Psoas muscle (tissue), 8 donors: Measurements from ENCODE around the gene IQSEC1. TPM values are rescaled to one million over a fixed set of nuclear protein-coding genes. Genes with fewer than 3 reads are reported as not detected.

Experiments used
- ATAC-seq, 4 donors: fragments of 200-7000 bp; cut with Tn5 transposase; one replicate each; pipeline ENCODE4 v1.9.1; 2020; ENCODE audit warnings: moderate library complexity in 3 of 4, mild to moderate bottlenecking in 2 of 4
- DNase-seq, 2 donors: peaks; one replicate each; pipeline ENCODE4 v3.0.0-alpha.2; 2020
- H3K27ac ChIP-seq: fragments of 200-600 bp; one replicate; pipeline ENCODE4 v1.8.0; 2022
- H3K27me3 ChIP-seq, 3 donors: fragments of 200-600 bp in 1 of 3; one replicate each; pipeline versions ENCODE4 v1.6.1 to v1.8.0; 2013 to 2022; ENCODE audit warnings: low read length in 2 of 3, mild to moderate bottlenecking in 2 of 3, moderate library complexity in 1 of 3; ENCODE audit not compliant: insufficient read depth in 3 of 3
- H3K36me3 ChIP-seq, 2 donors: fragments of 200-600 bp in 1 of 2; one replicate each; pipeline versions ENCODE4 v1.6.1 to v1.8.0; 2013 to 2022; ENCODE audit warnings: low read depth in 1 of 2, mild to moderate bottlenecking in 1 of 2, moderate library complexity in 1 of 2; ENCODE audit not compliant: insufficient read depth in 1 of 2
- H3K4me1 ChIP-seq: fragments of 200-600 bp; one replicate; pipeline ENCODE4 v1.8.0; 2022
- H3K4me3 ChIP-seq: fragments of 200-600 bp; one replicate; pipeline ENCODE4 v1.8.0; 2022; ENCODE audit warnings: mild to moderate bottlenecking
- H3K9me3 ChIP-seq: fragments of 200-600 bp; one replicate; pipeline ENCODE4 v1.8.0; 2022
- CTCF ChIP-seq: fragments of 200-600 bp; IDR thresholded peaks from one replicate; pipeline ENCODE4 v1.8.0; 2022; ENCODE audit warnings: antibody characterized with exemption
- WGBS, 3 donors: extraction: QIAGEN DNeasy Blood & Tissue Kit; methylation state at CpG; one replicate each; pipeline versions ENCODE4 v1.1.6 to v1.1.7; 2013; 5-methylcytosine and 5-hydroxymethylcytosine counted together
- intact Hi-C, 2 donors: fragments of 100-400 bp; cut with DNase I; formaldehyde crosslinking; loops; one replicate each; pipeline versions ENCODE4 v1.11.0 to v1.14.2; 2022
- polyA plus RNA-seq, 3 donors: library from polyadenylated mRNA; stranded (reverse); fragments of 200-250 nt; gene quantifications; one replicate each; pipeline ENCODE4 v1.2.3, GENCODE V29; 2013
- total RNA-seq, 4 donors: library from RNA; stranded (reverse); fragmentation: NEBNext Ultra II Directional in 2 of 4; extraction: Animal tissue kit (Norgen Biotek cat#: 25700) in 2 of 4; gene quantifications; one replicate each; pipeline versions ENCODE4 v1.2.1 to v1.2.4, GENCODE V29; 2021 to 2023
- donor health status: healthy with polysubstance abuse.
- donor health status: DM: no; HTN: no; CAD: no; lungs with moderate emphysema.
- donor health status: Bipolar disorder and iron deficiency.
- donor health status: healthy.
- donor health status: DM: yes; HTN: yes; CAD: no.
- donor health status: DM: no; HTN: no; CAD: no.
- donor health status: DM: no; HTN: no; CAD: no.
- donor health status: DM: yes; HTN: yes; CAD: no.

The IQSEC1 gene
- total and polyA plus RNA-seq, 7 donors: 8.6 to 45.4 (median 28.0) TPM

- H3K4me3 ChIP-seq: no peak overlapping the region
- ATAC-seq (no peak), DNase-seq (no peak)
- peaks cover 46% of the 10 kb centered on the region for H3K4me1 ChIP-seq
- no peak for TF ChIP-seq CTCF
- no peaks in the 10 kb centered on the region for H3K27me3 ChIP-seq
- intact Hi-C loops: no loop called here
- no peaks in the 10 kb centered on the region for H3K36me3 ChIP-seq
- 60 to 90% (median 70%) methylated on average over 6 of the region's 6 CpGs for WGBS, 3 donors
- H3K9me3 ChIP-seq: no peaks in the 10 kb centered on the region
- H3K27ac ChIP-seq: no peak overlapping the region
Observed at GRCh38 chr3:12973827-12974226, 99.4 kb downstream of the IQSEC1 start.

- 83 to 91% (median 89%) methylated on average over 10 of the region's 10 CpGs for WGBS, 3 donors
- Histone ChIP-seq H3K4me3 (no peak overlapping the region), H3K27me3 (no peaks in the 10 kb centered on the region), H3K27ac (no peak overlapping the region), H3K4me1 (peaks cover 54% of the 10 kb centered on the region), H3K9me3 (no peaks in the 10 kb centered on the region), H3K36me3 (no peaks in the 10 kb centered on the region)
- DNase-seq: no peak
- no peak for ATAC-seq
- TF ChIP-seq CTCF: no peak
- intact Hi-C loops: no loop called here
Observed at GRCh38 chr3:12972781-12973702, 100.2 kb downstream of the IQSEC1 start.

GRCh38 chr3:12972043-12972442 is 101.2 kb downstream of the IQSEC1 start:
- ATAC-seq: no peak
- H3K36me3 ChIP-seq: no peaks in the 10 kb centered on the region
- no peak overlapping the region for H3K4me3 ChIP-seq
- no peaks in the 10 kb centered on the region for H3K27me3 ChIP-seq
- H3K9me3 ChIP-seq: no peaks in the 10 kb centered on the region
- intact Hi-C loops: no loop called here
- peaks cover 54% of the 10 kb centered on the region for H3K4me1 ChIP-seq
- 95 to 97% (median 96%) methylated on average over 3 of the region's 3 CpGs for WGBS, 3 donors
- no peak for TF ChIP-seq CTCF
- no peak overlapping the region for H3K27ac ChIP-seq
- DNase-seq: no peak

- WGBS, 3 donors: 35 to 53% (median 36%) methylated on average over 5 of the region's 5 CpGs
- H3K27ac ChIP-seq: peak overlapping the region; percentile 93
- TF ChIP-seq CTCF: no peak
- intact Hi-C loops: no loop called here
- H3K4me3 ChIP-seq: no peak overlapping the region
- DNase-seq (peak in 1 of 2 donors; percentile 63), ATAC-seq (peak; percentile 50 to 70 (median 64))
- no peaks in the 10 kb centered on the region for H3K9me3 ChIP-seq
- peaks cover 63% of the 10 kb centered on the region for H3K4me1 ChIP-seq
- H3K36me3 ChIP-seq: no peaks in the 10 kb centered on the region
- no peaks in the 10 kb centered on the region for H3K27me3 ChIP-seq
Observed at GRCh38 chr3:12970684-12971083, 102.5 kb downstream of the IQSEC1 start.
